ENCODE results near the gene GPR141.

Gene GPR141

GRCh38 chr7:37683246-37684120 is at the start of gene GPR141:
GPR141 (plus strand) TSS chr7:37683766; CDS start chr7:37740394, 56,628 bp downstream.
- no peak for DNase-seq (ENCODE audit: low read depth)

- no peak for DNase-seq (ENCODE audit: low read depth)
Measured at GRCh38 chr7:37635346-37635745, 48.2 kb upstream of the GPR141 start.

- DNase-seq (ENCODE audit: low read depth), result no peak
Measured at GRCh38 chr7:37642028-37642540, 41.5 kb upstream of the GPR141 start.

- no peak for DNase-seq (ENCODE audit: low read depth)
Measured at GRCh38 chr7:37643876-37644275, 39.7 kb upstream of the GPR141 start.

GRCh38 chr7:37645282-37646050 is 38.1 kb upstream of the GPR141 start:
- DNase-seq (ENCODE audit: low read depth), result no peak

GRCh38 chr7:37656913-37657530 is 26.5 kb upstream of the GPR141 start:
- no peak for DNase-seq (ENCODE audit: low read depth)

- DNase-seq (ENCODE audit: low read depth), result no peak
Measured at GRCh38 chr7:37657816-37658215, 25.8 kb upstream of the GPR141 start.

GRCh38 chr7:37659971-37660565 is 23.5 kb upstream of the GPR141 start:
- DNase-seq (ENCODE audit: low read depth), result no peak

GRCh38 chr7:37660614-37661013 is 23.0 kb upstream of the GPR141 start:
- no peak for DNase-seq (ENCODE audit: low read depth)

GRCh38 chr7:37663693-37664092 is 19.9 kb upstream of the GPR141 start:
- DNase-seq (ENCODE audit: low read depth), result no peak

GRCh38 chr7:37665352-37666022 is 18.1 kb upstream of the GPR141 start:
- no peak for DNase-seq (ENCODE audit: low read depth)

- DNase-seq (ENCODE audit: low read depth), result no peak
Measured at GRCh38 chr7:37666026-37666799, 17.4 kb upstream of the GPR141 start.

- no peak for DNase-seq (ENCODE audit: low read depth)
Measured at GRCh38 chr7:37669818-37670217, 13.7 kb upstream of the GPR141 start.

GRCh38 chr7:37670436-37670835 is 13.1 kb upstream of the GPR141 start:
- no peak for DNase-seq (ENCODE audit: low read depth)

- DNase-seq (ENCODE audit: low read depth), result no peak
Measured at GRCh38 chr7:37671876-37672275, 11.7 kb upstream of the GPR141 start.

- DNase-seq (ENCODE audit: low read depth), result no peak
Measured at GRCh38 chr7:37672926-37673325, 10.6 kb upstream of the GPR141 start.

GRCh38 chr7:37673523-37673922 is 10.0 kb upstream of the GPR141 start:
- DNase-seq (ENCODE audit: low read depth), result no peak

- no peak for DNase-seq (ENCODE audit: low read depth)
Measured at GRCh38 chr7:37674531-37674930, 9.0 kb upstream of the GPR141 start.

- DNase-seq (ENCODE audit: low read depth), result no peak
Measured at GRCh38 chr7:37675749-37676148, 7.8 kb upstream of the GPR141 start.

GRCh38 chr7:37684927-37685326 is 1.4 kb downstream of the GPR141 start:
- no peak for DNase-seq (ENCODE audit: low read depth)

Data from activated T-cell treated with anti-CD3 and anti-CD28 coated beads for 1 hour (primary cell).